Stimulated activated memory B cell treated with anti-CD40 and anti-IgM and Interleukin-4, amounts not matched to agents 10 μg/mL and 1 μg/mL and 100 μg/mL, for 72 hours (primary cell): ENCODE data around the gene CEP83.
"Not testable (repeated sequence)": the region's sequence is repeated elsewhere in the genome, so short reads cannot be mapped to it uniquely, and the experiment has no call there.

Experiments
- ATAC-seq: fragments of 150-1000 bp; cut with Tn5 transposase; 2 replicates; pipeline ENCODE4 v1.10.0; 2021
- H3K27ac Mint-ChIP-seq: one replicate; pipeline ENCODE4 v1.8.0; 2022; ENCODE audit warnings: mild to moderate bottlenecking, mixed read lengths
- H3K27me3 Mint-ChIP-seq: one replicate; pipeline ENCODE4 v1.8.0; 2022; ENCODE audit warnings: mixed read lengths
- H3K36me3 Mint-ChIP-seq: one replicate; pipeline ENCODE4 v1.8.0; 2022; ENCODE audit warnings: mixed read lengths
- H3K4me1 Mint-ChIP-seq: one replicate; pipeline ENCODE4 v1.8.0; 2022; ENCODE audit warnings: mixed read lengths
- H3K4me3 Mint-ChIP-seq: one replicate; pipeline ENCODE4 v1.8.0; 2022; ENCODE audit warnings: mild to moderate bottlenecking, moderate library complexity, mixed read lengths
- H3K9me3 Mint-ChIP-seq: one replicate; pipeline ENCODE4 v1.8.0; 2022; ENCODE audit warnings: mixed read lengths

CEP83 gene

DNA sequence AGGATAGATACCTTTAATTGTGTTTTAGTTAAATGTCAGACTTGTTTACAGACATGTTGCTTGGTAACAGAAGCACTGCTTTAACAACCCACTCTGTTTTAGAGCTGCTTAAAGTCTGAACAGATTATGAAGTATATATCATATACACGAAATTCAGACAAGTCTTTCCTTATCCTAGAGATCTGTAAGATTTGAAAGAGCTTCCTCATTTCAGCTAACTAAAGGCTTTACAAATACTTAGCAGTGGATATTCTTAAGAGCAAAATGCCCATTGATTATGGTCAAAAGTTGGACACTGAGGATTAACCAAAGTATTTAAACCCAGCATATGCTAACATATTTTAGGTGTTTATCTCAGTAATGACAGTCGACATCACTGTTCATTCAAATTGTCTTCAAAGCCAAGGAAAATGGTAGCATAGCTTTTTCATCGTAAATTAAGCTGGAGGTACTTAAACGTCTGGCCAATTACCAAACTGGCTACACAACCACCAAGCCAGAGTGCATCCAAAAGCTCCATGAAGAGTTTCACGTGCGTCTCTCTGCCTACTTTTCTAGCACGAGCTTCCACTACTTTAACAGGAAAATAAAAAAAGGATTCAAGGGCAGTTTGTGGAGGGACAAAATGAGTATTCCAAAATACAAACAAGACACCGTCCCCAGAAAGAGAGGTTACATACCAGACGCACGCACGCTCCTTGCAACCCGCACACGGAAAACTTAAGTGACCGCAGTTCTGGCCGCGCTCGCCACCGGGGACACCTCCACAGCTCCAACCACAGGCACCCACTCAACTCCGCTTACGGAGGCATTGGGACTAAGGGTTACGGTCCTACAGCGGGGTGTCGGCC is 565 bp downstream of the CEP83 start:
- peaks cover 22% of the 10 kb centered on the region for H3K36me3 Mint-ChIP-seq
- peaks cover 3% of the 10 kb centered on the region for H3K9me3 Mint-ChIP-seq
- H3K27ac Mint-ChIP-seq = peak overlapping the region; percentile 92
- peak overlapping the region; percentile 91 for H3K4me3 Mint-ChIP-seq
- H3K4me1 Mint-ChIP-seq = peaks cover 33% of the 10 kb centered on the region
- H3K27me3 Mint-ChIP-seq = no peaks in the 10 kb centered on the region
- ATAC-seq = peak; percentile 69

DNA sequence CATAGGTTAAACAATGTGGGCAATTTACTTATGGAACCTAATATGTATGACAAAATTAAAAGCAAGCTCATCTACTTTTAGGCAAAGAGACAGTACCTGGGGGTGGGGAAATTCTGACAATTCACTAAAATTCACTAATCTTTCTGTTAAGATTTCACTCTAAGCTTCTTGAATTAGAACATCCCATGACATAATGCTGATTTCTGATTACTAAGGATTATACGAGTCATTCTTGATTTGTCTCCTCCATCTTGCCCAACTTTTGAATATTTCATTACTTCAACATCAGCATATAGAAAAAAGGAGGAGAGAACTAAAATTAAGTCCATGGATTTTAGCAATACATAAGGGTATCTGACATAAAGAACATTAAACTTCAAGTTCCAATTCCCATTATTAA is 2.4 kb downstream of the CEP83 start:
- Mint-ChIP-seq H3K4me1 (peaks cover 33% of the 10 kb centered on the region), H3K4me3 (peak overlapping the region; percentile 91), H3K9me3 (peaks cover 3% of the 10 kb centered on the region), H3K27me3 (no peaks in the 10 kb centered on the region), H3K36me3 (peaks cover 39% of the 10 kb centered on the region), H3K27ac (no peak overlapping the region)
- no peak for ATAC-seq

DNA sequence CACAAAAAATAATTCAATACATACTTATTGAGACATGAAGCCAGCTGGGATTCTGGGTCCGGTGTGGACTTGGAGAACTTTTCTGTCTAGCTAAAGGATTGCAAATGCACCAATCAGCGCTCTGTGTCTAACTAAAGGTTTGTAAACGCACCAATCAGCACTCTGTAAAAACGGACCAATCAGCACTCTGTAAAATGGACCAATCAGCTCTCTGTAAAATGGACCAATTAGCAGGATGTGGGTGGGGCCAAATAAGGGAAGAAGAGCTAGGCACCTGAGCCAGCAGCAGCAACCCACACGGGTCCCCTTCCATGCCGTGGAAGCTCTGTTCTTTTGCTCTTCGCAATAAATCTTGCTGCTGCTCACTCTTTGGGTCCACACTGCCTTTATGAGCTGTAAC is 5.3 kb downstream of the CEP83 start:
- not testable (repeated sequence) for H3K27me3 Mint-ChIP-seq, H3K9me3 Mint-ChIP-seq, H3K27ac Mint-ChIP-seq, H3K4me3 Mint-ChIP-seq, ATAC-seq
- Mint-ChIP-seq H3K4me1 (peaks cover 33% of the 10 kb centered on the region), H3K36me3 (peaks cover 68% of the 10 kb centered on the region)

DNA sequence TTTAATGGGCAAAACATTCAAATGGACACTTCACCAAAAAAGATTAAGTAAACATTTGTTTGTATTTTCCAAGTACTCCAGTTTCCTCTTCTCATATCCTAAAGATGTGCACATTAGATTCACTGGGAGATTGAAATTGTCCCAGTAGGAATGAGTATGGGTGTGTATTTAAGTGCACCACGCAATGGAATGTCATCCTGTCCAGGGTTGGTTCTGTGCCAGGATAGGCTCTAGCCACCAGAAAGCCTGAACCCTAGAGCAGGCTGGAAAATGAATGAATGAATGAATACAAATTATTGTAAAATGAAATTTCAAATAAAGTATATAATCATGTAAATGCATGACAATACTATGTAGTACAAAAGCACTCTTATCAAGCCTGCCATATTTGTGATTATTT is 14.0 kb downstream of the CEP83 start:
- no peak for ATAC-seq
- Mint-ChIP-seq H3K27ac (no peak overlapping the region), H3K4me1 (peaks cover 25% of the 10 kb centered on the region), H3K9me3 (peaks cover 8% of the 10 kb centered on the region), H3K27me3 (no peaks in the 10 kb centered on the region), H3K36me3 (peaks cover 57% of the 10 kb centered on the region), H3K4me3 (no peak overlapping the region)

DNA sequence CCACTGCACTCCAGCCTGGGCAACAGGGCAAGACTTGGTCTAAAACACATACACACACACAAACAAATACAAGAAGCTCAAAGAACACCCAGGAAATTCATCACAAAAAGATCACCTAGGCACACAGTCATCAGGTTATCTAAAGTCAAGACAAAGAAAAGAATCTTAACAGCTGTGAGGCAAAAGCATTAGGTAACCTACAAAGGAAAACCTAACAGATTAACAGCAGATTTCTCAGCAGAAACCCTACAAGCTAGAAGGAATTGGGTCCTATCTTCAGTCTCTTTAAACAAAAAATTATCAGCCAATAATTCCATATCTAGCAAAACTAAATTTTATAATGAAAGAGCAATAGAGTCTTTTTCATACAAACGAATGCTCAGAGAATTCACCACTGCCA is 22.4 kb downstream of the CEP83 start:
- no peak overlapping the region for H3K4me3 Mint-ChIP-seq

DNA sequence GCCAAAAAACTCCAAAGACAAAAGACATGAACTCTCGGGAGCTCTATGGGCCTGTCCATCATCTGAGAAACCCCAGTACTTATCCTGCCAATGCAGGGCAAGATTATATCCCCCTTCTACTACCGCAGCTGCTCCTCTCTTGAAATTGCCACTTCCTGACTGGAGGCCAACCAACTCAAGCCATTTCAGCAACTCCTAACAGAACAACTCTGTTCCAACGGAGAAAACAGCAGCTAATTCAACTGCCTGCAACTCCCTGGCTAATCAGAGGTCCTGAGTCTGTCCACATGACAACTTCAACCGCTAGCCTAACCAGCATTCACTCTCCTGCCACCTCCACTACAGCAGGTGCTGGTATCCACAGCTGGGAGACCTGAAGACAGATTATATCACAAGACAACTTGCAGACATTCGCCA is 24.1 kb downstream of the CEP83 start:
- no peak for ATAC-seq

More for the DNA sequence above, 22.4 kb downstream of the CEP83 start:
- Mint-ChIP-seq H3K27me3 (no peaks in the 10 kb centered on the region), H3K4me1 (peaks cover 48% of the 10 kb centered on the region), H3K36me3 (peaks cover 42% of the 10 kb centered on the region), H3K27ac (no peak overlapping the region), H3K9me3 (peaks cover 4% of the 10 kb centered on the region)
- ATAC-seq = no peak

DNA sequence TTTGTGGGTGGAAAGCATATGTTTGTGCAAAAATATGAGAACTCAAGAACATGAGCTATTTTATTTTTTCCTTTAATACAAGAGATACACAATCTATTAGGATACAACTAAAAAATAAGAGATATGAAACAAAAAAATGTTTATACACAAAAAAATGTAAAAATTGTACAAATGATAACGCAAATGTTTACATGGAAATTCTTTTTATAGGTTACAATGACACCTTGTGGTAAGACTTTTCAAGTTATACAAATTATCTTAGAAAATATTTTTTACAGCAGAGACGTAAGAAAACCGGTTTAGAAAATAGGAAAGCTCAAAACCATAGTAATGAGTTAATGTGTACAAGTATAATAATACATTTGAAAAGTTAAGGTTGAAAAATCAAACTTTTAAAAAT is 25.5 kb downstream of the CEP83 start:
- H3K9me3 Mint-ChIP-seq = peaks cover 11% of the 10 kb centered on the region
- no peaks in the 10 kb centered on the region for H3K27me3 Mint-ChIP-seq
- no peak overlapping the region for H3K4me3 Mint-ChIP-seq
- H3K36me3 Mint-ChIP-seq = peaks cover 51% of the 10 kb centered on the region
- peak overlapping the region; percentile 3 for H3K27ac Mint-ChIP-seq
- ATAC-seq = no peak
- H3K4me1 Mint-ChIP-seq = peaks cover 46% of the 10 kb centered on the region

More for the DNA sequence above, 24.1 kb downstream of the CEP83 start:
- Mint-ChIP-seq H3K4me3 (no peak overlapping the region), H3K9me3 (peaks cover 9% of the 10 kb centered on the region), H3K36me3 (peaks cover 48% of the 10 kb centered on the region), H3K4me1 (peaks cover 48% of the 10 kb centered on the region), H3K27me3 (no peaks in the 10 kb centered on the region), H3K27ac (peak overlapping the region; percentile 52)

DNA sequence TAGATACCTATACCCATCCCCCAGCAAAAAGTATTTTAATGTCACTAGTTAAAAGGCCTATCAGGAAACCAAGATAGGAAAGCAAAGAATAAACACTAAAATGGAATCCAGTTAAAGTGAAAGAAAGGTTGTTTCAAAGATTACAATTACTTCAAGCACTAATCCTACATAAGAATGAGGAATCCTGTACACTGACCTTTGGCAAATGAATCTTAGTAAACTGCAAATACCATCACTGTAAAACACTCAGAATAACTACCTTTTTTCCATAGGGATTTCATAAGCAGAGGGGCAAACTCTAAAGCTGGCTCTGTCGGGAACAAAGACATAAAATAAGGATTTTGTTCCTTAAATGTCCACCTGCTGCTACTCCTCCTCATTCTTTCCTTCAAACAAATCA is 25.9 kb downstream of the CEP83 start:
- Mint-ChIP-seq H3K27ac (peak overlapping the region; percentile 3), H3K9me3 (peaks cover 11% of the 10 kb centered on the region), H3K36me3 (peaks cover 55% of the 10 kb centered on the region), H3K4me3 (no peak overlapping the region), H3K4me1 (peaks cover 42% of the 10 kb centered on the region), H3K27me3 (no peaks in the 10 kb centered on the region)
- ATAC-seq = no peak

DNA sequence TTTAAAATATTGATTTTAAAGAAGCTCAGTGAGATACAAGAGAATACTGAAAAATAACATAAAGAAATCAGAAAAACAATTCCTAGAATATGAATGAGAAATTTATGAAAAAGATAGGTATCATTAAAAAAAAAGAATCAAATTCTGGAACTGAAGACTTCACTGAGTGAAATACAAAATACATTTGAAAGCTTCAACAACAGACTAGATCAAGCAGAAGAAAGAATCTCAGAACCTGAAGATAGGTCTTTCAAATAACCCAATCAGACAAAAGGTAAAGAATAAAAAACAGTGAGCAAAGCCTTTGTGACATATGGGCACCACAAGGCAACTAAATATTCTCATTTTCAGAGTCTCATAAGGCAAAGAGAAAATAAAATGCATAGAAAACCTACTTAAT is 29.4 kb downstream of the CEP83 start:
- Mint-ChIP-seq H3K27ac (no peak overlapping the region), H3K36me3 (peaks cover 63% of the 10 kb centered on the region), H3K27me3 (no peaks in the 10 kb centered on the region), H3K4me3 (no peak overlapping the region), H3K9me3 (peaks cover 11% of the 10 kb centered on the region), H3K4me1 (peaks cover 29% of the 10 kb centered on the region)
- ATAC-seq = no peak

DNA sequence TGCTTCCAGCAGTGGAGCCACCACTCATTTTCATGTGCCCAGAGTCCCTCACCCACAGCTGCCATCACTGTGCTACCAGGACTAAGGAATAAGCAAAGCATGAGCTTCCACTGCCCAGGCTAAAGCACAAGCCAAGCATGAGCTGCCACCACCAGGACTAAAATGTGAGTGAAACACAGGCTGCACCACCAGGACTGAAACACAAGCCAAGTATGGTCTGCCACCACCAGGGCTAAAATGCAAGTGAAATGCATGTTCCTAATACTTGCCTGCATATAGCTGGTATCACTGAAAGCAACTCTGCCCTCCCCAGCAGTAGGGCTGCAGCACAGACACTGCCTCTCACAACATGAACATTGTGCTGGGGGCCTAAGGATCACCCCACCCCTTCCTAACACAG is 30.0 kb downstream of the CEP83 start:
- H3K9me3 Mint-ChIP-seq = peaks cover 11% of the 10 kb centered on the region
- no peak overlapping the region for H3K4me3 Mint-ChIP-seq
- no peak for ATAC-seq
- no peak overlapping the region for H3K27ac Mint-ChIP-seq
- H3K4me1 Mint-ChIP-seq = peaks cover 22% of the 10 kb centered on the region
- H3K27me3 Mint-ChIP-seq = no peaks in the 10 kb centered on the region
- H3K36me3 Mint-ChIP-seq = peaks cover 70% of the 10 kb centered on the region

DNA sequence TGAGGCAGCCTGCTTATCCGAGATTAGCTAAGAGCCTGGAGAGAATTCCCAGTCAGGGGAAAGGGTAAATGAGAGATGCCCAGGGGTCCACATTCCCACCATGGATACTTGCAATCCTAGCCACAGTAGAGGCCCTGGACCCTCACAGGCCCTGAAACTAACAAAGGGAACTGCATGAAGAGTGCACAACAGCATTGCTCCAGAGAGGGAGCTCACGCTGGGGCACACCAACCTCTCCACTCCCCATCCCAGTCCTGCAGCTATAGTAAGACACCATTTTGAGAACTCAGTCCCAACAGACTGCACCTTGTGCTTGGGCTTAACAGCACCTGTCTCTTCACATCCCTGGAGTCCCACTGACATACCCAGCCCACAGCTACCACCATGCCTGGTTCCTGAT is 30.5 kb downstream of the CEP83 start:
- H3K9me3 Mint-ChIP-seq = peaks cover 11% of the 10 kb centered on the region
- H3K4me3 Mint-ChIP-seq = no peak overlapping the region
- no peak for ATAC-seq
- H3K27ac Mint-ChIP-seq = no peak overlapping the region
- H3K4me1 Mint-ChIP-seq = peaks cover 22% of the 10 kb centered on the region
- H3K27me3 Mint-ChIP-seq = no peaks in the 10 kb centered on the region
- H3K36me3 Mint-ChIP-seq = peaks cover 75% of the 10 kb centered on the region

DNA sequence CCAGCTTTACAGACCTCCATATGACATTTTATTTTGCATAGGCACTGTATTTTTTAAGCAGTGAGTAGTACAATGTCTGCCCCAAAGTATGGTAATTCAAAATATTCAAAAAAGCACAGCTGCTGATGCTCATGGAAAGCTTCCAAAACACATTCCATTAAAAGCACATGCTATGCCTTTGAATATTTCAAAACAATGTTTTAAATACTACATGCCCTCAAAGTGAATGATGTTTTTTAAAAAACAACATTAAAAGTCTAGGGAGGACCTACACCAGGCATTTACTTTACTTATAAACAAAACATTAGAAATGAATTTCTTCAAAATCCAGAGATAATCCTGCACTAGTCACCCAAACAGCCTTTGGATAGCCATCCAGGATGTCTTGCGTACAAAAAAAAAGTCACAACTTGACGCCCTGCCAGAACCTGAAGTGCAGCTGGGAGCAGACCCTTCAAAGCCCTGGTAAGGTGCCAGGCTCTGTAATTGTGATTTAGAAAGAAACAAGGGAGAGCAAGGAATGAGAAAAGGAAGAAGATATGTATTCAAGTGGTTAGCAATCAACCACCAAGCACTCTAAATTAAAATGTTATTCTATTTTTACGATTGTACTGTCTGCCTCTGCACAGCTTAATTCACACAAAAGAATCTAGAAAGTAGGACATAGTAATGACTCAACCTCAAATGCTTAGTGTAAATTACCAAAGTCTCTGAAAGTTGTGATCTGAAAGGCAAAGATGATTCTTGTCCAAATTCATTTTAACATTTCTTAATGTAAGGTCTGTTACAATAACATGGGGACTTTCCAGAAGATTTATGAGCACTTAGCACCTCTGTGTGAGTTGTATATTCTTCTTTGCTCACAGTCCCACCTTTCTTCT is 31.9 kb downstream of the CEP83 start:
- Mint-ChIP-seq H3K27me3 (no peaks in the 10 kb centered on the region), H3K9me3 (peaks cover 17% of the 10 kb centered on the region), H3K27ac (peak overlapping the region; percentile 27), H3K4me1 (peaks cover 8% of the 10 kb centered on the region), H3K36me3 (peaks cover 79% of the 10 kb centered on the region), H3K4me3 (no peak overlapping the region)
- no peak for ATAC-seq

DNA sequence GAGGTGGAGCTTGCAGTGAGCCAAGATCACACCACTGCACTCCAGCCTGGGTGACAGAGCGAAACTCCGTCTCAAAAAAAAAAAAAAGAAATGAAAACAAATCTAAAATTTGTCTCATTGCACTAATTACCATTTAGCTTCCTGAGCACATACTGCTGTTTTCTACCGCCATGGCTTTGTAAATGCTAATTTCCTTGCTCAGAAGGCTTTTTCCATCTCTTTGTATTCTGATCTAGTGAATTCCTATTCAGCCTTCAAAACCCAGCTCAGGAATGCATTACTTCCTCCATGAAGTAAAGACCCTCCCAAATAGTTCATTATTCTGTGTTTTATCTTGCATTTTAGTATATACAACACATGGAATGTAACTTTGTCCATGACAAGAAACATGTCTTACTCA is 33.6 kb downstream of the CEP83 start:
- Mint-ChIP-seq H3K27ac (no peak overlapping the region), H3K4me1 (peaks cover 8% of the 10 kb centered on the region), H3K9me3 (peaks cover 22% of the 10 kb centered on the region), H3K27me3 (no peaks in the 10 kb centered on the region), H3K4me3 (no peak overlapping the region), H3K36me3 (peaks cover 72% of the 10 kb centered on the region)
- ATAC-seq = no peak

DNA sequence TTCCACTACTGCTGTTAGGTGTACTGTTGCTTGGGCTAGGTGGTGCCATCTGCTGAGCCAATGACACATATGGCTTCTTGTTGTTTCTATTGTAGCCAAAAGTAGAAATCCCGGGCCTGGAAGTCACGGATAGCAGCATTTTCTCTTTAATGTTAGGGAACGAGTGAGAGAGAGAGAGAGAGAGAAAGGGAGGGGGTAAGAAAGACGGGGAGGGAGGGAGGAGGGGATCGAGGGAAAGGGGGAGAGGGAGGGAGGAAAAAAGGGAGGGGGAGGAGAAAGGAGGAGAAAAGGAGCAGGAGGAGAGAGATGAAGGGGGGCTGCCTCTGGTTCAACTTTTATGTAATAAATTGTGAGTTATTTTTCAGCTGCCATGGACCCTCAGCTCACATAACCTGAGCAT is 34.8 kb downstream of the CEP83 start:
- not testable (repeated sequence) for H3K4me3 Mint-ChIP-seq

DNA sequence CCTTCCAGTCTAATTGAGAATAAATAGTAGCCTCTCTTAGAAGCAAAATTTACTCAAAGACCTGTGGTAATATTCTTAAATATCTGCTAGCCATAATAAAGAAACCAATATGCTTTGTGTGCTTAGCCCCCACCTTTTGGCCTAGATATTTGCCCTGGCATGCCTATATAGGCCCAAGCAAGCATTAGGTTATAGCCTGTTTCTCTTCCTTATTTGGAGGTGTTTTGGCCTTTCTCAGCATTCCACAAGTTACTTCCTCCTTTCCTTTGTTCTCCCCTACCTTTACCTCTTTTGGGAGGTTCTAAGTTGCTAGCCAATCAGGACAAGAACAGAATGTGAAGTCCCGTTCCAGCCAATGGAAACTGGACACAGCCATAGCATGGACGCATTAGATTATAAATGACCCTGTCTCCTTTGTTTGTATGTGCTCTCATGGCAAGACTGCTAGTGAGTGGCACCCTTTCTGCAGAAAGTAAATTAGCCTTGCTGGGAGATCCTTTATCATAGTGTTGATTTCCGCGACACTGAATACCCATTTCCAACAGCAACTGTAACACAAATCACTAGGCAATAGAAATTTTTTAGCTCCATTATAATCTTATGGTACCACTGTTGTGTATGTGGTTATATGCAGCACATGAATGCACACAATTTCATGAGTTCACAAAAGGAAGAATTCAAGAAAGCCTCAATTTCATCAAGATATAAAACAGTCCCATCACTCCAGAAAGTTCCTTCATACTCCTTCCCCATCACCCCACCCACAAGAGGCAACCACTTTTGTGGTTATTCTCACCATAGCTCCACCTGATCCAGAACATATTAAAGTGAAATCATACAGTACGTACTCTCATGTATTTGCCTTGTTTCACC is 37.6 kb downstream of the CEP83 start:
- H3K27ac Mint-ChIP-seq = no peak overlapping the region
- H3K9me3 Mint-ChIP-seq = peaks cover 17% of the 10 kb centered on the region
- no peaks in the 10 kb centered on the region for H3K4me1 Mint-ChIP-seq
- H3K4me3 Mint-ChIP-seq = no peak overlapping the region
- H3K27me3 Mint-ChIP-seq = no peaks in the 10 kb centered on the region
- no peak for ATAC-seq
- H3K36me3 Mint-ChIP-seq = peaks cover 62% of the 10 kb centered on the region

More for the DNA sequence above, 34.8 kb downstream of the CEP83 start:
- Mint-ChIP-seq H3K9me3 (peaks cover 15% of the 10 kb centered on the region), H3K36me3 (peaks cover 60% of the 10 kb centered on the region)
- H3K4me1 Mint-ChIP-seq, ATAC-seq, H3K27ac Mint-ChIP-seq, H3K27me3 Mint-ChIP-seq: not testable (repeated sequence)
